Upper lobe of left lung (tissue), 4 donors: ENCODE measurements around the gene CEP170.

ENCODE experiments used
- CTCF ChIP-seq, 6 experiments: fragments of 450-650 bp in 4 of 6; fragments of 200-600 bp in 2 of 6; sonication (generic) in 2 of 6; IDR thresholded peaks; one replicate each; pipeline ENCODE4 v1.5.1; 2016 to 2019; ENCODE audit warnings: antibody characterized with exemption in 6 of 6
- EP300 ChIP-seq, 4 donors: sonication (generic); formaldehyde crosslinking; IDR thresholded peaks; one replicate each; pipeline ENCODE4 v1.5.1; 2017; ENCODE audit warnings: antibody characterized with exemption in 4 of 4, control low read depth in 2 of 4
- POLR2A ChIP-seq, 4 donors: fragments of 450-650 bp; IDR thresholded peaks; one replicate each; pipeline ENCODE4 v1.5.1; 2016 to 2017; ENCODE audit warnings: antibody characterized with exemption in 4 of 4, mild to moderate bottlenecking in 2 of 4
- POLR2AphosphoS5 ChIP-seq, 2 donors: sonication (generic); formaldehyde crosslinking; IDR thresholded peaks; one replicate each; pipeline ENCODE4 v1.5.1; 2017; ENCODE audit warnings: antibody characterized with exemption in 2 of 2

GRCh38 chr1:243236604-243237252, 18.4 kb downstream of the CEP170 start:
- TF ChIP-seq POLR2A (IDR thresholded peaks at IDR 0.05): no peak
- no peak for TF ChIP-seq EP300 (IDR thresholded peaks at IDR 0.05)
- no peak for TF ChIP-seq CTCF (IDR thresholded peaks at IDR 0.05)
- no peak for TF ChIP-seq POLR2AphosphoS5 (IDR thresholded peaks at IDR 0.05)
